Gastroesophageal sphincter (tissue), 4 donors: ENCODE measurements around the gene COMP. TPM values are rescaled to one million over a fixed set of nuclear protein-coding genes. Genes with fewer than 3 reads are reported as not detected.
A peak's percentile ranks its signal among the peaks of the same experiment; 100 is the strongest.

Experiments used
- ATAC-seq: fragments of 150-250 bp; one replicate; pipeline ENCODE4 v1.9.1; 2016; ENCODE audit warnings: mild to moderate bottlenecking, moderate library complexity
- H3K27ac ChIP-seq, 4 donors: fragments of 200-600 bp; sonication (generic) in 3 of 4; 1 replicate in 3 of 4; 2 replicates in 1 of 4; pipeline ENCODE4 v1.5.1; 2016 to 2019
- H3K27me3 ChIP-seq: fragments of 200-600 bp; sonication (generic); one replicate; pipeline ENCODE4 v1.5.1; 2019
- H3K36me3 ChIP-seq, 2 donors: fragments of 200-600 bp; sonication (generic); one replicate each; pipeline ENCODE4 v1.5.1; 2019; ENCODE audit warnings: control low read depth in 1 of 2
- H3K4me1 ChIP-seq, 3 donors: fragments of 200-600 bp; sonication (generic); 1 replicate in 2 of 3; 2 replicates in 1 of 3; pipeline ENCODE4 v1.5.1; 2016 to 2019; ENCODE audit warnings: control low read depth in 2 of 3
- H3K4me3 ChIP-seq, 2 donors: fragments of 200-600 bp; sonication (generic); one replicate each; pipeline ENCODE4 v1.5.1; 2019; ENCODE audit warnings: mild to moderate bottlenecking in 1 of 2, moderate library complexity in 1 of 2
- H3K9me3 ChIP-seq, 3 donors: fragments of 200-600 bp; sonication (generic); one replicate each; pipeline ENCODE4 v1.5.1; 2017 to 2019; ENCODE audit warnings: control low read depth in 2 of 3
- CTCF ChIP-seq, 4 experiments: fragments of 200-600 bp in 2 of 4; fragments of 450-650 bp in 2 of 4; sonication (generic) in 1 of 4; IDR thresholded peaks; one replicate each; pipeline ENCODE4 v1.5.1; 2017 to 2019; ENCODE audit warnings: antibody characterized with exemption in 4 of 4, mild to moderate bottlenecking in 2 of 4, moderate library complexity in 2 of 4
- EP300 ChIP-seq: sonication (generic); formaldehyde crosslinking; IDR thresholded peaks from one replicate; pipeline ENCODE4 v1.6.1; 2017; ENCODE audit warnings: antibody characterized with exemption, mild to moderate bottlenecking
- POLR2A ChIP-seq, 2 donors: fragments of 450-650 bp; IDR thresholded peaks; one replicate each; pipeline ENCODE4 v1.6.1; 2017; ENCODE audit warnings: antibody characterized with exemption in 2 of 2, mild to moderate bottlenecking in 2 of 2, moderate library complexity in 1 of 2
- POLR2AphosphoS5 ChIP-seq: sonication (generic); formaldehyde crosslinking; IDR thresholded peaks from one replicate; pipeline ENCODE4 v1.6.1; 2017; ENCODE audit warnings: antibody characterized with exemption
- WGBS, 2 donors: methylation state at CpG; one replicate each; pipeline ENCODE4 v1.1.5; 2018; ENCODE audit warnings: low coverage in 1 of 2; 5-methylcytosine and 5-hydroxymethylcytosine counted together
- total RNA-seq, 4 donors: library from RNA; depleted of rRNA; stranded (reverse); fragments of >200 nt; gene quantifications; one replicate each; pipeline ENCODE4 v1.1.0, GENCODE V29; 2016

COMP gene
- total RNA-seq, 4 donors from 2014 or later: 0.40 to 4.4 (median 0.50) TPM

- WGBS, 2 donors: 50 to 57% methylated on average over 1 to 6 of the region's 22 CpGs
- TF ChIP-seq POLR2AphosphoS5 (no peak), CTCF (IDR thresholded peaks at IDR 0.05) (no peak), POLR2A (IDR thresholded peaks at IDR 0.05) (no peak), EP300 (no peak)
- Histone ChIP-seq H3K36me3 (no peaks in the 10 kb centered on the region), H3K27ac (no peak overlapping the region), H3K4me3 (no peak overlapping the region), H3K27me3 (peaks cover 81% of the 10 kb centered on the region), H3K9me3 (no peaks in the 10 kb centered on the region), H3K4me1 (peaks cover 0 to 6% (median 4%) of the 10 kb centered on the region in 3 donors)
- no peak for ATAC-seq
Measured at GRCh38 chr19:18798384-18799352, 7.6 kb upstream of the COMP start.

GRCh38 chr19:18796239-18796638 lies 5.1 kb upstream of the COMP start:
- no peak overlapping the region for H3K4me3 ChIP-seq
- H3K27ac ChIP-seq: no peak overlapping the region
- TF ChIP-seq EP300 (no peak), POLR2A (IDR thresholded peaks at IDR 0.05) (no peak), POLR2AphosphoS5 (no peak), CTCF (IDR thresholded peaks at IDR 0.05) (no peak)
- WGBS, 2 donors: 86% methylated on average over 1 of the region's 2 CpGs; no CpG with 5 or more reads in 1 of the 2 donors
- H3K9me3 ChIP-seq: no peaks in the 10 kb centered on the region
- ATAC-seq: no peak
- H3K4me1 ChIP-seq: peaks cover 0 to 7% (median 4%) of the 10 kb centered on the region in 3 donors
- no peaks in the 10 kb centered on the region for H3K36me3 ChIP-seq
- H3K27me3 ChIP-seq: peaks cover 95% of the 10 kb centered on the region

DNA sequence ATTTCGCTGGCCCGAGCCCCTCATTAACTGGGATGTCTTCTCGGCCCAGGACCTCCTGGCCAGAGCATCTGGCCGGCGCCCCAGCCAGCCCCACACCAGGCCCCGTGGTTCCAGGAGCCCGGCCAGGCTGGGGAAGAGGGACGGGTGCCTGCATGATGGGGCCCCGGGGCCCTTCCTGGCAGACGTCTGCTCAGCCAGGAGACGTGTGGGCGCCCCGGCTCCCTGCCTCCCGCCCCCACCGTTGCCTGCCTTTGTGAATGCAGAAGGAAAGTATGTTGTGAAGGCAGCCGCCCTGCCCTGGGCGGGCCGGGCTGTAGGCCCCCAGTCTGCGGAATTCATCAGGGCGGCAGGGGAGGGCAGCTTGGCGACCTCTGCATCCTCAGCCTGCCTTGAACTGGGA lies 4.4 kb upstream of the COMP start:
- Histone ChIP-seq H3K9me3 (no peaks in the 10 kb centered on the region), H3K36me3 (no peaks in the 10 kb centered on the region), H3K27me3 (peaks cover 95% of the 10 kb centered on the region), H3K27ac (no peak overlapping the region), H3K4me1 (peaks cover 0 to 14% (median 10%) of the 10 kb centered on the region in 3 donors), H3K4me3 (no peak overlapping the region)
- no peak for TF ChIP-seq CTCF (IDR thresholded peaks at IDR 0.05)
- no peak for TF ChIP-seq EP300
- no peak for TF ChIP-seq POLR2AphosphoS5
- TF ChIP-seq POLR2A (IDR thresholded peaks at IDR 0.05): no peak
- peak; percentile 26 for ATAC-seq
- WGBS, 2 donors: 11% methylated on average over 8 of the region's 21 CpGs; no CpG with 5 or more reads in 1 of the 2 donors

DNA sequence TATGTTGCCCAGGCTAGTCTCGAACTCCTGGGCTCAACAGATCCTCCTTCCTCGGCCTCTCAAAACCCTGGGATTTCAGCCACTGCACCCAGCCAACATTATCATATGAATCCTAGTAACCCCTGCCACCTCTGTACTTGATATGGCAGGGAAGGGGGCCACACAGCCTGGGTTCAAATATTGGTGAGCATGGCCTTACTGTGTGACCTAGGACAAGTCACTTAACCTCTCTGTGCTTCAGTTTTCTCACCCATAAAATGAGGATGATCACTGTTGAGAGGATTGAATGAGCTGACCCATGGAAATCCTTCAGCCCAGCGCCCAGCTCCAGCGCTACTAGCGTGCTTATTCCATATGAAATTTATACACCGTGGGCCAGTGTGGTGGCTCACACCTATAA lies 3.6 kb upstream of the COMP start:
- Histone ChIP-seq H3K9me3 (no peaks in the 10 kb centered on the region), H3K4me3 (no peak overlapping the region), H3K27me3 (peaks cover 95% of the 10 kb centered on the region), H3K27ac (no peak overlapping the region), H3K4me1 (peaks cover 0 to 22% (median 19%) of the 10 kb centered on the region in 3 donors), H3K36me3 (no peaks in the 10 kb centered on the region)
- no peak for TF ChIP-seq POLR2A (IDR thresholded peaks at IDR 0.05)
- TF ChIP-seq CTCF (IDR thresholded peaks at IDR 0.05): no peak
- no peak for TF ChIP-seq POLR2AphosphoS5
- TF ChIP-seq EP300: no peak
- whole genome bisulfite sequencing, 2 donors: 90 to 100% methylated on average over 2 of the region's 6 CpGs
- no peak for ATAC-seq

- Histone ChIP-seq H3K27me3 (peaks cover 98% of the 10 kb centered on the region), H3K4me1 (peaks cover 0 to 29% (median 26%) of the 10 kb centered on the region in 3 donors), H3K4me3 (no peak overlapping the region), H3K36me3 (no peaks in the 10 kb centered on the region), H3K9me3 (no peaks in the 10 kb centered on the region), H3K27ac (no peak overlapping the region)
- TF ChIP-seq EP300: no peak
- no peak for TF ChIP-seq POLR2A (IDR thresholded peaks at IDR 0.05)
- no peak for TF ChIP-seq POLR2AphosphoS5
- no peak for TF ChIP-seq CTCF (IDR thresholded peaks at IDR 0.05)
- no peak for ATAC-seq
- WGBS, 2 donors: 50 to 78% methylated on average over 1 to 4 of the region's 5 CpGs
Measured at GRCh38 chr19:18794029-18794313, 2.9 kb upstream of the COMP start.
